ENCODE measurements around the gene CFAP100. TPM values are rescaled to one million over a fixed set of nuclear protein-coding genes. Genes with fewer than 3 reads are reported as not detected.

The CFAP100 gene
- total and polyA plus RNA-seq, 10 of the 15 experiments (the other 5 are each of a cell fraction or from before 2014, with no cell fraction given), result 0.04 to 0.27 TPM; not detected in 8

- no peak for TF ChIP-seq NKRF (conservative IDR thresholded peaks at IDR 0.05)
Measured at GRCh38 chr3:126472277-126473006, 77.7 kb downstream of the CFAP100 start (continued).

- POLR2A ChIA-PET, result interaction anchor here (0.7 kb wide), 1 partner anchor 497 kb away, joined by 3 read pairs; no protein-coding TSS in a partner anchor
Measured at GRCh38 chr3:126473292-126474168, 78.8 kb downstream of the CFAP100 start.

More at GRCh38 chr3:126473292-126474168, 78.8 kb downstream of the CFAP100 start:
- RAD21 ChIA-PET (ENCODE audit: unreplicated experiment), result no interaction called here
- CTCF ChIA-PET, result interaction anchor here (0.8 to 1.5 kb wide), 4 partner anchors 79 to 188 kb away, joined by 3 to 5 read pairs (median 4); partner anchors contain the start of gene CFAP100
- DNase-seq (ENCODE audit: low read depth, low spot score) (no peak), ATAC-seq (peak; percentile 16; the same call in 2 of the 3 replicates), FAIRE-seq (no peak)
- Histone ChIP-seq H3K9ac (ENCODE audit: control insufficient read depth, insufficient read depth, low read length) (peak overlapping the region; percentile 43; the same call in 1 of the 2 replicates), H3K79me2 (ENCODE audit: control insufficient read depth, insufficient read depth, low read length) (peaks cover 30% of the 10 kb centered on the region), H2AFZ (ENCODE audit: control insufficient read depth, low read depth, low read length) (no peak overlapping the region), H3K4me1 (ENCODE audit: control insufficient read depth, insufficient read depth, low read length) (peaks cover 9% of the 10 kb centered on the region; the same call in 1 of the 2 replicates), H3K4me3 (peak overlapping the region; percentile 64), H3K27me3 (replicated peaks in 1 of 2; ENCODE audit: control insufficient read depth in 2 of 2, insufficient read depth in 2 of 2, low read length in 1 of 2) (no peaks in the 10 kb centered on the region), H3K36me3 (ENCODE audit: control insufficient read depth in 2 of 2, insufficient read depth in 2 of 2, low read length in 1 of 2) (peaks cover 9 to 19% of the 10 kb centered on the region in 2 experiments), H3K27ac (ENCODE audit: control insufficient read depth, insufficient read depth) (peak overlapping the region; percentile 31), H3K9me3 (replicated peaks; ENCODE audit: control insufficient read depth, insufficient read depth, low read length) (no peaks in the 10 kb centered on the region), H3K4me2 (ENCODE audit: control insufficient read depth, insufficient read depth) (peak overlapping the region; percentile 56), H4K20me1 (ENCODE audit: control insufficient read depth, insufficient read depth) (peaks cover 11% of the 10 kb centered on the region; the same call in 1 of the 2 replicates)
- TF ChIP-seq IKZF2 (IDR thresholded peaks at IDR 0.05) (peak in 1 of 2 experiments; percentile 39; a peak in 1 of 4 replicates), NBN (IDR thresholded peaks at IDR 0.05) (no peak), IKZF1 (conservative IDR thresholded peaks at IDR 0.05) (peak; percentile 33; the same call in 1 of the 2 replicates), RUNX3 (IDR thresholded peaks at IDR 0.05; ENCODE audit: low read length) (peak; percentile 60)
- WGBS (ENCODE audit: insufficient coverage, insufficient replicate concordance, low lambda C conversion rate, missing lambda C conversion rate), result 74% methylated on average over 8 of the region's 14 CpGs
- intact Hi-C loops (cut with micrococcal nuclease; ENCODE audit: unreplicated experiment), result loop anchor here (10.0 kb wide), 1 partner anchor 229 kb away; no protein-coding TSS in a partner anchor
- BruUV-seq (replicated peaks), result no TSS peak
- in situ Hi-C loops (cut with MboI), result loop anchor here (10.0 kb wide), 1 partner anchor 559 kb away; no protein-coding TSS in a partner anchor
- SMC1A ChIA-PET (ENCODE audit: uncharacterized antibody, unreplicated experiment), result interaction anchor here (1.6 kb wide), 1 partner anchor 41 kb away, joined by 5 read pairs; no protein-coding TSS in a partner anchor

All from GM12878 (cell line).